Measurements from ENCODE around the gene DIPK1B.

DIPK1B gene

DNA sequence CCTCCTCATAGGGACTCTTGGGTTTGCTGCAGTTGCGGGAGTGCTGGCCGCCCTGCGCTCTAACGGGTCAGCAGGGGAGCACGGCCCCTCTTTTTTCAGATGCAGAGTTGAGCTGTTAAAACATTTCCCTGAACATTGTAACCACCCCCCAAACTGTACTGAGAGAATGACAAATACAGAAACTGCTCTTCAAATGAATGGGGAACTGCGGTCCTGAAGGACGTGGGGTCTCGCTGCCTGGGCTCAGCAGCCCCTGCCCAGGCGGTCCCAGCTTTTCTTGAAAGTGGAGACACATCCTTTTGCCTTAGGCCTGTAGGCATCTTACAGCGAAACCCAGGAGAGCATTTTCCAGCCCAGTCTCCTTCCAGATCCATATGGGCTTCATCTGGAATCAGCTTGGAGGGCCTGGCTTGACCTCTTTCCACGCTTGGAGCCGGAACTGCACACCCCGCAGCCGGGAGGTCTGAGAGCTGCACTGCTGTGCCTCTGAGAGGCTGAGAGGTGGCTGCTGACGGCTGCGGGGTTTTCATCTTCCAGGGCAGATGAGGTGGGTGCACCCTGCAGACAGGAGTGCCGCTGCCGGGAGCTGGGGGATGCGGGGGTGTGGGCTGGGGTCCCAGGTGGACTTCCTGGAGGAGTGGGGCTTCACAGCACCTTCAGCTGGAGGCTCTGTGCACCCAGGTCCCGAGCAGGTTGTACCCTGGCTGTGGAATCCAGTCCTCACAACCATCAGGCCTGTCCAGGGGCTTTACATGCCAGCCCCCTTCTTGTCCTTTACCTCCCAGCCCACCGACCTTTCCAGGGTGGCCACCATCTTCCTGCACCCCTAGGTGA is 23.9 kb upstream of the DIPK1B start:
- POLR2A ChIA-PET, result no interaction called here
- no peak for TF ChIP-seq FOXA1 (IDR thresholded peaks at IDR 0.05)
- no peak for TF ChIP-seq FOXK2 (IDR thresholded peaks at IDR 0.05)
- TF ChIP-seq, protein P1, sequence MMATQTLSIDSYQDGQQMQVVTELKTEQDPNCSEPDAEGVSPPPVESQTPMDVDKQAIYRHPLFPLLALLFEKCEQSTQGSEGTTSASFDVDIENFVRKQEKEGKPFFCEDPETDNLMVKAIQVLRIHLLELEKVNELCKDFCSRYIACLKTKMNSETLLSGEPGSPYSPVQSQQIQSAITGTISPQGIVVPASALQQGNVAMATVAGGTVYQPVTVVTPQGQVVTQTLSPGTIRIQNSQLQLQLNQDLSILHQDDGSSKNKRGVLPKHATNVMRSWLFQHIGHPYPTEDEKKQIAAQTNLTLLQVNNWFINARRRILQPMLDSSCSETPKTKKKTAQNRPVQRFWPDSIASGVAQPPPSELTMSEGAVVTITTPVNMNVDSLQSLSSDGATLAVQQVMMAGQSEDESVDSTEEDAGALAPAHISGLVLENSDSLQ (IDR thresholded peaks at IDR 0.05), result no peak
- TF ChIP-seq NFRKB (IDR thresholded peaks at IDR 0.05), result no peak
- no peak for TF ChIP-seq ARNT (IDR thresholded peaks at IDR 0.05)
- TF ChIP-seq ELF4 (IDR thresholded peaks at IDR 0.05), result no peak
- no peak for TF ChIP-seq BHLHE40 (IDR thresholded peaks at IDR 0.05; ENCODE audit: borderline replicate concordance)
- TF ChIP-seq HDGF (IDR thresholded peaks at IDR 0.05; ENCODE audit: borderline replicate concordance), result no peak
- no peak for TF ChIP-seq FOXM1 (IDR thresholded peaks at IDR 0.05; ENCODE audit: borderline replicate concordance)
- TF ChIP-seq SP1 (IDR thresholded peaks at IDR 0.05), result no peak
- TF ChIP-seq TARDBP (IDR thresholded peaks at IDR 0.05), result no peak
- TF ChIP-seq ZNF384 (IDR thresholded peaks at IDR 0.05), result no peak
- no peak for TF ChIP-seq CTBP1 (IDR thresholded peaks at IDR 0.05; ENCODE audit: borderline replicate concordance)
- no peak for TF ChIP-seq LEF1 (IDR thresholded peaks at IDR 0.05; ENCODE audit: borderline replicate concordance)
- no peak for TF ChIP-seq SUZ12 (IDR thresholded peaks at IDR 0.05)
- TF ChIP-seq L3MBTL2 (conservative IDR thresholded peaks at IDR 0.05), result no peak
- no peak for DNase-seq (ENCODE audit: extremely low spot score)
- CTCF ChIA-PET, result interaction anchor here (0.8 to 2.9 kb wide), 2 partner anchors 17 to 23 kb away, joined by 3 to 9 read pairs; no protein-coding TSS in a partner anchor

GRCh38 chr9:136689108-136689460 is 23.3 kb upstream of the DIPK1B start:
- POLR2A ChIA-PET, result no interaction called here
- no peak for DNase-seq (ENCODE audit: extremely low spot score)
- CTCF ChIA-PET, result no interaction called here
- no peak for TF ChIP-seq ARNT (IDR thresholded peaks at IDR 0.05)
- no peak for TF ChIP-seq L3MBTL2 (conservative IDR thresholded peaks at IDR 0.05)
- no peak for TF ChIP-seq ZNF384 (IDR thresholded peaks at IDR 0.05)
- no peak for TF ChIP-seq FOXA1 (IDR thresholded peaks at IDR 0.05)
- TF ChIP-seq, protein P1 (IDR thresholded peaks at IDR 0.05), result no peak
- no peak for TF ChIP-seq FOXM1 (IDR thresholded peaks at IDR 0.05; ENCODE audit: borderline replicate concordance)

DNA sequence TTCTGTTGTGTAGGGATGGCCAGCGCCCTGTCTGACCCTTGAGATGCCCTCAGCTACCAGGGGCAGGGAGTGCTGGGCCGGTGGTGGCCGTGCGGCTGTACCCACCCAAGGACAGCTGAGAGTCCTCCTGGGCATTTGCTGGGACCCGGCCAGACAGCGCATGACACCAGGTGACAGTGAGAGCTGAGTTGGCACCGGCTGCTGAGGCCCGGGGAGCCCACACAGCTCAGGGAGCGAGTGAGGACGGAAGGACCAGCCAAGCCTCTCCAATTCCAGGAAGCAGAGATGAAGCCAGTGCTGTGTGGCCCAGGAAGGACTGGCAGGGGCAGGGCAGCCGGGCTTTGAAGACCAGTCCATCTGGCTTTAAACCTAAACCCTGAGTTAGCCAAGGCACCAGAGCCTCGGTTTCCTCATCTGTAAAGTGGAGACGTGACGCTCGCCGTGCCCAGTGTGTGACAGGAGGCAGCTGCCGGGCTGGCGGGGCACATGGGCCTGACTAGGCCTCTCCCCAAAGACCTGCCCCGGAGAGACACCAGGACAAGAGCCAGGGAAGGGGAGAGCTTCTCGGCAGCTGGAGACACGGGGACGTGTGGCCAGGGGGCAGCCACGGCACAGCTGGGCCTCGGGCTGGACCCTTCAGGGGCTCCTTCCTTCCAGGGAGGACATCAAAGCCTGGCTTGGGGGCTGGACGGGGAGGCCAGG is 22.1 kb upstream of the DIPK1B start:
- TF ChIP-seq TARDBP (IDR thresholded peaks at IDR 0.05) (no peak), HDGF (IDR thresholded peaks at IDR 0.05; ENCODE audit: borderline replicate concordance) (no peak), NFRKB (IDR thresholded peaks at IDR 0.05) (no peak), L3MBTL2 (conservative IDR thresholded peaks at IDR 0.05) (no peak), FOXA1 (IDR thresholded peaks at IDR 0.05) (no peak), CTBP1 (IDR thresholded peaks at IDR 0.05; ENCODE audit: borderline replicate concordance) (no peak), SP1 (IDR thresholded peaks at IDR 0.05) (no peak), ELF4 (IDR thresholded peaks at IDR 0.05) (no peak), BHLHE40 (IDR thresholded peaks at IDR 0.05; ENCODE audit: borderline replicate concordance) (no peak), ZNF384 (IDR thresholded peaks at IDR 0.05) (no peak), FOXM1 (IDR thresholded peaks at IDR 0.05; ENCODE audit: borderline replicate concordance) (no peak), FOXK2 (IDR thresholded peaks at IDR 0.05) (no peak), LEF1 (IDR thresholded peaks at IDR 0.05; ENCODE audit: borderline replicate concordance) (no peak), ARNT (IDR thresholded peaks at IDR 0.05) (no peak), SUZ12 (IDR thresholded peaks at IDR 0.05) (no peak)
- TF ChIP-seq, protein P1 (IDR thresholded peaks at IDR 0.05), result no peak
- ChIA-PET CTCF (interaction anchor here (0.8 to 1.1 kb wide), 2 partner anchors 14 to 202 kb away, joined by 3 read pairs; no protein-coding TSS in a partner anchor), POLR2A (interaction anchor here (1.3 kb wide), 1 partner anchor 12 kb away, joined by 3 read pairs; no protein-coding TSS in a partner anchor)
- DNase-seq (ENCODE audit: extremely low spot score), result no peak

DNA sequence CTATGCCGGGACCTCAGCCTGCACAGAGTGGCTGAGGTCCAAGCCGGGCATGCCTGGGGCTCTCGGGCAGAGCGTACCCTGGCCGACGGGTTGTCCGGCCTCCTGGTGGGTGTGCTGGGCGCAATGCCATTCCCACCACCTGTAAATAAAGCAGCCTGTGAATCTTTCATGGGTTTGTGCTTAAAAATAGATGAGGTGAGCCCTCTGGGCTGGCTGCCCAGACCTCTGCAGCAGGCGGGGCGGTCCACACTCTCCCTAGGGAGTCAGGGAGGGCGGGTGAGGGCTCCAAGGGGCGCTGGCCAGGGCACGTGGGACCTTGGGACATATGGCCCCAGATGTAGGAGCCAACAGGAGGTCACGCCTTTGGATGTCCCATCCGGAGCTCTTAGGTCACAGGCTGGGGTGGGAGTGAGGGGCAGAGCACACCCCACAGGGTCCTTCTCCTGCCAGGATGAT is 21.5 kb upstream of the DIPK1B start:
- ChIA-PET POLR2A (interaction anchor here (1.3 kb wide), 1 partner anchor 12 kb away, joined by 3 read pairs; no protein-coding TSS in a partner anchor), CTCF (interaction anchor here (1.1 kb wide), 1 partner anchor 15 kb away, joined by 3 read pairs; no protein-coding TSS in a partner anchor)

GRCh38 chr9:136691316-136692184 is 20.8 kb upstream of the DIPK1B start:
- DNase-seq (ENCODE audit: extremely low spot score), result no peak
- no peak for TF ChIP-seq CTBP1 (IDR thresholded peaks at IDR 0.05; ENCODE audit: borderline replicate concordance)
- TF ChIP-seq FOXM1 (IDR thresholded peaks at IDR 0.05; ENCODE audit: borderline replicate concordance), result no peak
- no peak for TF ChIP-seq TARDBP (IDR thresholded peaks at IDR 0.05)
- TF ChIP-seq ARNT (IDR thresholded peaks at IDR 0.05), result no peak
- TF ChIP-seq FOXA1 (IDR thresholded peaks at IDR 0.05), result no peak
- TF ChIP-seq FOXK2 (IDR thresholded peaks at IDR 0.05), result no peak
- CTCF ChIA-PET, result no interaction called here
- POLR2A ChIA-PET, result no interaction called here

More for the DNA sequence above, 21.5 kb upstream of the DIPK1B start:
- no peak for DNase-seq (ENCODE audit: extremely low spot score)
- TF ChIP-seq TARDBP (IDR thresholded peaks at IDR 0.05), result no peak
- TF ChIP-seq CTBP1 (IDR thresholded peaks at IDR 0.05; ENCODE audit: borderline replicate concordance), result no peak
- no peak for TF ChIP-seq ELF4 (IDR thresholded peaks at IDR 0.05)
- no peak for TF ChIP-seq SUZ12 (IDR thresholded peaks at IDR 0.05)
- no peak for TF ChIP-seq SP1 (IDR thresholded peaks at IDR 0.05)
- TF ChIP-seq LEF1 (IDR thresholded peaks at IDR 0.05; ENCODE audit: borderline replicate concordance), result no peak
